ENCODE measurements around the gene LIX1. TPM values are rescaled to one million over a fixed set of nuclear protein-coding genes. Genes with fewer than 3 reads are reported as not detected.

Gene LIX1
- polyA plus RNA-seq, 2 of the 4 experiments (the other 2 are of a cell fraction) = not detected

DNA sequence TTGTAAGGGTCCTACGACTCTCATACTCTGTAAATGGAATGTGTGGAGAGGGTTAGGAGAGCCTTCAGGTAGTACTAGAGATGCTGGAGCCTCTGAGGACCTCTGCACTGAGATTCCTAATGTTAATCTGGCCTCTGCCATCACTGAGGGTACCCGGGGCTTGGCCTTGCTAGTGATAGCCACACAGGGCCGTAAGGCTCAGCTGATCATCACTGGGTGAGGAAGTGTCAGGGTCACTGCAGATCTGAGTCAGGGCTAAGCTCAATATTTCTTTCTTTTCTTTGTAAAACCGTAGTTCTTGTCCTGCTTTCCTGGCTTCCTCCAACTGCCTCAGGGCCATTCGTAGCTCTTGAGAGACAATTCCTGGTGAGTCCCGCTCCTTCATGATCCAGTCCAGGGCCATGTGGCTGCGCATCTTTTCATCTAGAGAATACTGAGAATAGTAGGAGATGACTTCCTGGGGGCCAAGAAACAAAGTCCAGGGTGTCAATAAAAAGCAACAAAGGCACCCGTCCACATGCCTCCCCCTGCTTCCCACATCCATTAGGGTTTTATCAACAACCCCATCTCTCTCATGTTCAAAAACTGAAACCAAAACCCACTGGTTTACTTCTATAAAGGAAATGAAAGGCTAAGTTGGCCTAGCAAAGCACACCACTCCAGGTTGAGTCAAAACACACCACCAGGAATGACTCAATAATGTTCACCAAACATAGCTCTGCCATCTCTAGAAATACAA is 47.7 kb downstream of the LIX1 start:
- no peaks in the 10 kb centered on the region for H3K9me3 ChIP-seq
- FAIRE-seq (no peak), ATAC-seq (no peak), DNase-seq (ENCODE audit: low read depth in 1 of 2, low spot score in 1 of 2) (no peak)
- no peaks in the 10 kb centered on the region for H3K4me1 ChIP-seq
- H3K4me3 ChIP-seq = no peak overlapping the region
- H3K27ac ChIP-seq = no peak overlapping the region
- H3K4me2 ChIP-seq = no peak overlapping the region
- POLR2A ChIA-PET = no interaction called here
- CTCF ChIA-PET = no interaction called here
- TF ChIP-seq, protein P1, sequence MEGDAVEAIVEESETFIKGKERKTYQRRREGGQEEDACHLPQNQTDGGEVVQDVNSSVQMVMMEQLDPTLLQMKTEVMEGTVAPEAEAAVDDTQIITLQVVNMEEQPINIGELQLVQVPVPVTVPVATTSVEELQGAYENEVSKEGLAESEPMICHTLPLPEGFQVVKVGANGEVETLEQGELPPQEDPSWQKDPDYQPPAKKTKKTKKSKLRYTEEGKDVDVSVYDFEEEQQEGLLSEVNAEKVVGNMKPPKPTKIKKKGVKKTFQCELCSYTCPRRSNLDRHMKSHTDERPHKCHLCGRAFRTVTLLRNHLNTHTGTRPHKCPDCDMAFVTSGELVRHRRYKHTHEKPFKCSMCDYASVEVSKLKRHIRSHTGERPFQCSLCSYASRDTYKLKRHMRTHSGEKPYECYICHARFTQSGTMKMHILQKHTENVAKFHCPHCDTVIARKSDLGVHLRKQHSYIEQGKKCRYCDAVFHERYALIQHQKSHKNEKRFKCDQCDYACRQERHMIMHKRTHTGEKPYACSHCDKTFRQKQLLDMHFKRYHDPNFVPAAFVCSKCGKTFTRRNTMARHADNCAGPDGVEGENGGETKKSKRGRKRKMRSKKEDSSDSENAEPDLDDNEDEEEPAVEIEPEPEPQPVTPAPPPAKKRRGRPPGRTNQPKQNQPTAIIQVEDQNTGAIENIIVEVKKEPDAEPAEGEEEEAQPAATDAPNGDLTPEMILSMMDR (IDR thresholded peaks at IDR 0.05) = no peak
- no peak for TF ChIP-seq POLR2AphosphoS2 (conservative IDR thresholded peaks at IDR 0.05; ENCODE audit: low read length)
- no peak for TF ChIP-seq HOXB5 (CRISPR knock-in tag; IDR thresholded peaks at IDR 0.05)
- no peak for TF ChIP-seq EHF (CRISPR knock-in tag; IDR thresholded peaks at IDR 0.05)
- no peak for TF ChIP-seq ZNF302 (CRISPR knock-in tag; IDR thresholded peaks at IDR 0.05)
- TF ChIP-seq NPAS2 (CRISPR knock-in tag; IDR thresholded peaks at IDR 0.05; ENCODE audit: borderline replicate concordance) = no peak
- TF ChIP-seq, protein P2, sequence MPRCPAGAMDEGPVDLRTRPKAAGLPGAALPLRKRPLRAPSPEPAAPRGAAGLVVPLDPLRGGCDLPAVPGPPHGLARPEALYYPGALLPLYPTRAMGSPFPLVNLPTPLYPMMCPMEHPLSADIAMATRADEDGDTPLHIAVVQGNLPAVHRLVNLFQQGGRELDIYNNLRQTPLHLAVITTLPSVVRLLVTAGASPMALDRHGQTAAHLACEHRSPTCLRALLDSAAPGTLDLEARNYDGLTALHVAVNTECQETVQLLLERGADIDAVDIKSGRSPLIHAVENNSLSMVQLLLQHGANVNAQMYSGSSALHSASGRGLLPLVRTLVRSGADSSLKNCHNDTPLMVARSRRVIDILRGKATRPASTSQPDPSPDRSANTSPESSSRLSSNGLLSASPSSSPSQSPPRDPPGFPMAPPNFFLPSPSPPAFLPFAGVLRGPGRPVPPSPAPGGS (IDR thresholded peaks at IDR 0.05) = no peak
- no peak for TF ChIP-seq HOXA7 (CRISPR knock-in tag; IDR thresholded peaks at IDR 0.05)
- no peak for TF ChIP-seq MAFK (IDR thresholded peaks at IDR 0.05; ENCODE audit: partially characterized antibody)
- TF ChIP-seq, protein P3, sequence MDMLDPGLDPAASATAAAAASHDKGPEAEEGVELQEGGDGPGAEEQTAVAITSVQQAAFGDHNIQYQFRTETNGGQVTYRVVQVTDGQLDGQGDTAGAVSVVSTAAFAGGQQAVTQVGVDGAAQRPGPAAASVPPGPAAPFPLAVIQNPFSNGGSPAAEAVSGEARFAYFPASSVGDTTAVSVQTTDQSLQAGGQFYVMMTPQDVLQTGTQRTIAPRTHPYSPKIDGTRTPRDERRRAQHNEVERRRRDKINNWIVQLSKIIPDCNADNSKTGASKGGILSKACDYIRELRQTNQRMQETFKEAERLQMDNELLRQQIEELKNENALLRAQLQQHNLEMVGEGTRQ (IDR thresholded peaks at IDR 0.05) = no peak
- TF ChIP-seq ZFP36 (IDR thresholded peaks at IDR 0.05; ENCODE audit: borderline replicate concordance, partially characterized antibody) = no peak
- no peak for TF ChIP-seq RNF2 (IDR thresholded peaks at IDR 0.05; ENCODE audit: borderline replicate concordance, low read depth)
- no peak for TF ChIP-seq ESRRA (IDR thresholded peaks at IDR 0.05; ENCODE audit: borderline replicate concordance, low read length)
- TF ChIP-seq RFX5 (IDR thresholded peaks at IDR 0.05) = no peak
- no peak for TF ChIP-seq HOXB13 (CRISPR knock-in tag; IDR thresholded peaks at IDR 0.05; ENCODE audit: low read depth)
- no peak for TF ChIP-seq FOSL2 (IDR thresholded peaks at IDR 0.05)
- TF ChIP-seq FOSL2 (CRISPR knock-in tag; IDR thresholded peaks at IDR 0.05) = no peak
- no peak for TF ChIP-seq TP53 (CRISPR knock-in tag; IDR thresholded peaks at IDR 0.05)
- TF ChIP-seq, protein P4, sequence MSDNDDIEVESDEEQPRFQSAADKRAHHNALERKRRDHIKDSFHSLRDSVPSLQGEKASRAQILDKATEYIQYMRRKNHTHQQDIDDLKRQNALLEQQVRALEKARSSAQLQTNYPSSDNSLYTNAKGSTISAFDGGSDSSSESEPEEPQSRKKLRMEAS (IDR thresholded peaks at IDR 0.05) = no peak
- WGBS (ENCODE audit: missing lambda C conversion rate) = 66% methylated on average over 8 of the region's 8 CpGs

DNA sequence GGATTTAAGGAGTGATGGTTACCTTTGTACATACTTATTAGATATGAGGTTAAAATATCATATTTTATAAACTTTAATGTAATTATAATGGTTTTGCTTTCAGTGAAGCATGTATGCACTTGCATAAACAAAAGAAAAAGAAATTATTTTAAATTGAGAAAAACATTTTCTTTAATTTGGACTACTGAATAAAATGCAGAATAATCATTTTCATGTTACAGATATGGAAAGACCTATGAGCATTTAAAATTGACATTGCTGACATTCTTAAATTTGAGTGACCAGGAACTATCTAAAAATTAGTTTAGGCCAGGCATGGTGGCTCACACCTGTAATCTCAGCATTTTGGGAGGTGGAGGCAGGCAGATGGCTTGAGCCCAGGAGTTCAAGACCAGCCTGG is 49.2 kb downstream of the LIX1 start:
- FAIRE-seq = no peak

DNA sequence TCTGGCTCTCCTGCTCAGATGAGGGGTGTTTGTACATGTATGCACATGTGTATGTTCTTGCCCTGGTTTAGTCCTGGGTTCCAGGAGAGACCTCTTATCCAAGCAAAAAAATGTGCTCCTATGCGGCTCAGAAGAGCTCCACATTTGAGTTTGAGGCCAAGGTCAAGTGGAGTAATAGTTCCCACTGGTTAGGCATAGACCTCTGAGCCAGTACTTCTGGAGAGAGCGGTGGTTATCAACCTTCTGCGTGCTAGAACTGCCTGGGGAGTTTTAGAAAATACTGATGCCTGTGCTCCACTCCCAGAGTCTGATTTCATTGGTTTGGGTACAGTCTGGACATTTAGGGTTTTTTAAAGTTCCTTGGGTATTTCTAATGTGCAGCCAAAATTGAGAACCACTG is 51.5 kb downstream of the LIX1 start:
- no peak for ATAC-seq
- WGBS (ENCODE audit: missing lambda C conversion rate) = 58% methylated on average over 3 of the region's 3 CpGs
- CTCF ChIA-PET = interaction anchor here (1.0 kb wide), 2 partner anchors 20 to 93 kb away, joined by 3 read pairs; no protein-coding TSS in a partner anchor
- H3K4me2 ChIP-seq = no peak overlapping the region
- no peak overlapping the region for H3K27ac ChIP-seq
- TF ChIP-seq FOXS1 (CRISPR knock-in tag; IDR thresholded peaks at IDR 0.05) = no peak
- TF ChIP-seq FOSB (CRISPR knock-in tag; IDR thresholded peaks at IDR 0.05) = no peak
- no peak for TF ChIP-seq SMC3 (IDR thresholded peaks at IDR 0.05)
- TF ChIP-seq TFCP2L1 (CRISPR knock-in tag; IDR thresholded peaks at IDR 0.05) = no peak
- no peak for TF ChIP-seq CHD2 (IDR thresholded peaks at IDR 0.05; ENCODE audit: low read length, partially characterized antibody)
- no peak for TF ChIP-seq RAD21 (conservative IDR thresholded peaks at IDR 0.05 in 1 of 2, IDR thresholded peaks at IDR 0.05 in 1 of 2)
- no peak for TF ChIP-seq TP53 (CRISPR knock-in tag; IDR thresholded peaks at IDR 0.05)
- no peak for TF ChIP-seq POLR2A (IDR thresholded peaks at IDR 0.05; ENCODE audit: low read length)
- TF ChIP-seq JUN (IDR thresholded peaks at IDR 0.05) = no peak
- TF ChIP-seq CBX8 (IDR thresholded peaks at IDR 0.05) = no peak
- TF ChIP-seq HOXA7 (CRISPR knock-in tag; IDR thresholded peaks at IDR 0.05) = no peak
- TF ChIP-seq ZNF302 (CRISPR knock-in tag; IDR thresholded peaks at IDR 0.05) = no peak
- no peak for TF ChIP-seq ZC3H11A (IDR thresholded peaks at IDR 0.05)
- no peak for TF ChIP-seq EHF (CRISPR knock-in tag; IDR thresholded peaks at IDR 0.05)
- no peak for TF ChIP-seq HDAC2 (IDR thresholded peaks at IDR 0.05)
- no peak for TF ChIP-seq RNF2 (IDR thresholded peaks at IDR 0.05; ENCODE audit: borderline replicate concordance, low read depth)
- TF ChIP-seq, protein P4 (IDR thresholded peaks at IDR 0.05) = no peak
- H3K4me3 ChIP-seq = no peak overlapping the region
- no peak for DNase-seq (ENCODE audit: low read depth in 1 of 2, low spot score in 1 of 2)
- no peak for FAIRE-seq
- POLR2A ChIA-PET = no interaction called here
- H3K9me3 ChIP-seq = no peaks in the 10 kb centered on the region
- H3K4me1 ChIP-seq = no peaks in the 10 kb centered on the region

More for the DNA sequence above, 49.2 kb downstream of the LIX1 start:
- Histone ChIP-seq H3K4me3 (no peak overlapping the region), H3K9me3 (no peaks in the 10 kb centered on the region), H3K4me2 (no peak overlapping the region), H3K4me1 (no peaks in the 10 kb centered on the region), H3K27ac (no peak overlapping the region)
- DNase-seq (ENCODE audit: low read depth in 1 of 2, low spot score in 1 of 2) = no peak
- ChIA-PET POLR2A (no interaction called here), CTCF (interaction anchor here (1.0 kb wide), 1 partner anchor 14 kb away, joined by 3 read pairs; no protein-coding TSS in a partner anchor)
- no peak for TF ChIP-seq ZFP36 (IDR thresholded peaks at IDR 0.05; ENCODE audit: borderline replicate concordance, partially characterized antibody)
- TF ChIP-seq MAFK (IDR thresholded peaks at IDR 0.05; ENCODE audit: partially characterized antibody) = peak; percentile 46
- ATAC-seq = no peak
